HepG2 (cell line): ENCODE measurements around the gene METTL1. TPM values are rescaled to one million over a fixed set of nuclear protein-coding genes. Genes with fewer than 3 reads are reported as not detected.

ENCODE experiments used
- HDAC2 ChIP-seq: sonication (generic); formaldehyde crosslinking; IDR thresholded peaks from 2 replicates; pipeline ENCODE4 v1.4.0; 2020; ENCODE audit warnings: missing genetic modification reagents
- HHEX ChIP-seq: IDR thresholded peaks from 2 replicates; pipeline ENCODE4 v1.6.1; 2016; ENCODE audit warnings: control low read depth
- HIVEP1 ChIP-seq: sonication (generic); formaldehyde crosslinking; IDR thresholded peaks from 2 replicates; pipeline ENCODE4 v1.4.0; 2020; ENCODE audit warnings: mild to moderate bottlenecking, missing genetic modification reagents
- HNRNPL ChIP-seq: fragments of 200-400 bp; formaldehyde crosslinking; IDR thresholded peaks from 2 replicates; pipeline ENCODE4 v1.6.1; 2017; ENCODE audit warnings: mild to moderate bottlenecking, low read depth, low read length
- JUNB ChIP-seq: sonication (generic); formaldehyde crosslinking; IDR thresholded peaks from 2 replicates; pipeline ENCODE4 v1.8.0; 2022; ENCODE audit warnings: missing genetic modification reagents, mild to moderate bottlenecking, borderline replicate concordance
- MAF1 ChIP-seq: sonication (generic); formaldehyde crosslinking; IDR thresholded peaks from 2 replicates; pipeline ENCODE4 v1.5.0; 2020; ENCODE audit warnings: missing genetic modification reagents, borderline replicate concordance
- MEF2D ChIP-seq: sonication (generic); formaldehyde crosslinking; IDR thresholded peaks from 2 replicates; pipeline ENCODE4 v1.5.1; 2020; ENCODE audit warnings: mild to moderate bottlenecking, missing genetic modification reagents
- MEIS2 ChIP-seq: sonication (generic); formaldehyde crosslinking; IDR thresholded peaks from 2 replicates; pipeline ENCODE4 v1.9.0; 2021; ENCODE audit warnings: mild to moderate bottlenecking, missing genetic modification reagents
- MYNN ChIP-seq: sonication (generic); formaldehyde crosslinking; IDR thresholded peaks from 2 replicates; pipeline ENCODE4 v1.4.0; 2020; ENCODE audit warnings: mild to moderate bottlenecking, low read depth, missing genetic modification reagents
- POLR2AphosphoS2 ChIP-seq: IDR thresholded peaks from 2 replicates; pipeline ENCODE4 v1.6.1; 2011; ENCODE audit warnings: low read depth, low read length, improper control_type of control experiment
- SALL1 ChIP-seq: sonication (generic); formaldehyde crosslinking; IDR thresholded peaks from 2 replicates; pipeline ENCODE4 v1.8.0; 2022; ENCODE audit warnings: mild to moderate bottlenecking, missing genetic modification reagents
- SRF ChIP-seq: IDR thresholded peaks from 2 replicates; pipeline ENCODE4 v1.6.1; 2011; ENCODE audit warnings: mild to moderate bottlenecking, low read depth, low read length, moderate library complexity
- TCF7 ChIP-seq: sonication (generic); IDR thresholded peaks from 2 replicates; pipeline ENCODE4 v1.6.1; 2016; ENCODE audit warnings: antibody characterized with exemption, low read depth
- THAP11 ChIP-seq: IDR thresholded peaks from 2 replicates; pipeline ENCODE4 v1.6.1; 2016; ENCODE audit warnings: missing biosample characterization, missing genetic modification reagents
- TRIM24 ChIP-seq: sonication (generic); formaldehyde crosslinking; IDR thresholded peaks from 2 replicates; pipeline ENCODE4 v1.8.0; 2022; ENCODE audit warnings: mild to moderate bottlenecking, missing genetic modification reagents
- ZBTB3 ChIP-seq: sonication (generic); formaldehyde crosslinking; IDR thresholded peaks from 2 replicates; pipeline ENCODE4 v1.4.0; 2020; ENCODE audit warnings: low read depth, mild to moderate bottlenecking, moderate library complexity, missing genetic modification reagents, borderline replicate concordance
- ZNF260 ChIP-seq: sonication (generic); formaldehyde crosslinking; IDR thresholded peaks from 2 replicates; pipeline ENCODE4 v1.4.0; 2020; ENCODE audit warnings: missing genetic modification reagents, low read depth, mild to moderate bottlenecking, borderline replicate concordance
- ZNF329 ChIP-seq: sonication (generic); formaldehyde crosslinking; IDR thresholded peaks from 2 replicates; pipeline ENCODE4 v1.9.0; 2021; ENCODE audit warnings: low read depth, mild to moderate bottlenecking, missing genetic modification reagents
- ZNF337 ChIP-seq: sonication (generic); formaldehyde crosslinking; IDR thresholded peaks from 2 replicates; pipeline ENCODE4 v1.5.1; 2020; ENCODE audit warnings: missing genetic modification reagents, low read depth, mild to moderate bottlenecking, borderline replicate concordance
- ZNF33B ChIP-seq: sonication (generic); formaldehyde crosslinking; IDR thresholded peaks from 2 replicates; pipeline ENCODE4 v1.5.1; 2020; ENCODE audit warnings: mild to moderate bottlenecking, missing genetic modification reagents
- ZNF431 ChIP-seq: sonication (generic); formaldehyde crosslinking; IDR thresholded peaks from 2 replicates; pipeline ENCODE4 v1.9.0; 2022; ENCODE audit warnings: missing genetic modification reagents, low read depth, mild to moderate bottlenecking, borderline replicate concordance
- ZNF577 ChIP-seq: sonication (generic); formaldehyde crosslinking; IDR thresholded peaks from 2 replicates; pipeline ENCODE4 v1.4.0; 2020; ENCODE audit warnings: mild to moderate bottlenecking, low read depth, missing genetic modification reagents, borderline replicate concordance
- ZNF674 ChIP-seq: sonication (generic); formaldehyde crosslinking; IDR thresholded peaks from 2 replicates; pipeline ENCODE4 v1.5.0; 2020; ENCODE audit warnings: low read depth, mild to moderate bottlenecking, missing genetic modification reagents
- ZNF703 ChIP-seq: sonication (generic); formaldehyde crosslinking; IDR thresholded peaks from 2 replicates; pipeline ENCODE4 v1.5.1; 2020; ENCODE audit warnings: missing genetic modification reagents, mild to moderate bottlenecking, moderate library complexity, borderline replicate concordance
- polyA plus RNA-seq, 8 experiments: library from polyadenylated mRNA; depleted of rRNA in 3 of 8; stranded (reverse) in 7 of 8; unstranded in 1 of 8; fragments of >200 nt; fragmentation: Illumina TruSeq in 4 of 8; extraction: Trizol in 4 of 8; gene quantifications; 2 replicates each; pipeline versions ENCODE4 v1.2.1 to v1.2.3, GENCODE V29; 2011 to 2016; ENCODE audit warnings: low read depth in 4 of 8, missing spikeins in 1 of 8, mixed read lengths in 1 of 8; ENCODE audit not compliant: insufficient read depth in 1 of 8
- total RNA-seq, 5 experiments: library from RNA; depleted of rRNA; stranded (reverse); fragments of >200 nt; fragmentation: Illumina TruSeq; extraction: Trizol; gene quantifications; 2 replicates each; pipeline ENCODE4 v1.2.3, GENCODE V29; 2016; ENCODE audit warnings: low read depth in 1 of 5
- TF ChIP-seq, protein P1 (sequence below): sonication (generic); formaldehyde crosslinking; IDR thresholded peaks from 2 replicates; pipeline ENCODE4 v1.4.0; 2020; ENCODE audit warnings: mild to moderate bottlenecking, missing genetic modification reagents
- TF ChIP-seq, protein P2 (sequence below): sonication (generic); formaldehyde crosslinking; IDR thresholded peaks from 2 replicates; pipeline ENCODE4; 2020; ENCODE audit warnings: missing genetic modification reagents, mild to moderate bottlenecking, borderline replicate concordance

METTL1 gene
- total and polyA plus RNA-seq, 2 of the 13 experiments (the other 11 are each of a cell fraction or from before 2014, with no cell fraction given) = 34.7 to 36.9 TPM

DNA sequence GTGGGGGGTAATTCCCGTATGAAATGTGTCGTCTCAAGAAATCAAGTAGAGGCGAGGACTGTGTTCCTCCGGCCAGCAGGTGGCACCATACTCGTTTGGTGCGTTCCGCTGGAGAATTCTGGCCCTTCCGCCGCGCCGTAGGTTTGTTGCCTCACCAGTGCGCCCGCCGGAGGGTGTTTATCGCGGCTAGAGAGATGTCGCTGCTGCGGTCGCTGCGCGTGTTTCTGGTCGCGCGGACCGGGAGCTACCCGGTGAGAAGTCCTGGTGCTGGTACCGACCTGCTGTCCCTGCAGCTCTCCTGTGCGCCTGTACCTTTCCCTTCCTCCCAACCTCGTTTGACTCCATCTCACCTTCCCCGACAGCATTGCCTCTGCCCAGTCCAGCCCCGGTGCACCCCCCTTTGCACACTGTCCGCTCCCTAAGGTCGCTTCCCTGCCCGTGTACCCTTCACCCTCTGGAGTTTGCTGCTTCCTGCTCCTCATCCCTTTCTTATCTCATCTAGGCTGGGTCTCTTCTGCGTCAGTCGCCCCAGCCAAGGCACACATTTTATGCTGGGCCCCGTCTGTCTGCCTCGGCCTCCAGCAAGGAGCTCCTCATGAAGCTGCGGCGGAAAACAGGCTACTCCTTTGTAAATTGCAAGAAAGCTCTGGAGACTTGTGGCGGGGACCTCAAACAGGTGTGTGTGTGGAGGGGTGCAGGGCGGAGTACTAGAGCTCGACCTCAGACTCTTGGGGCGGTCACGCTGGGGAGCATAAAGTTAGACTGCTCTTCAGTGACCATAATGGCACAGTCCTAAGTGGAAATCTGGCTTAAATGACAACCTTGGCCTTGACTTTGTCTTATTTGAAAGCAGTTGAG, 10.9 kb upstream of the METTL1 start, which contains the start of gene TSFM (continued):
- no peak for TF ChIP-seq ZNF33B (CRISPR knock-in tag)
- no peak for TF ChIP-seq MYNN (CRISPR knock-in tag)
- TF ChIP-seq MEIS2 (CRISPR knock-in tag) = peak; percentile 55; the same call in 1 of the 2 replicates
- TF ChIP-seq HIVEP1 (CRISPR knock-in tag) = peak; percentile 86
- TF ChIP-seq JUNB (CRISPR knock-in tag) = no peak
- TF ChIP-seq POLR2AphosphoS2 = no peak
- no peak for TF ChIP-seq ZNF337 (CRISPR knock-in tag)
- no peak for TF ChIP-seq TRIM24 (CRISPR knock-in tag)
- no peak for TF ChIP-seq ZNF260
- no peak for TF ChIP-seq ZNF577 (CRISPR knock-in tag)
- TF ChIP-seq, protein P1, sequence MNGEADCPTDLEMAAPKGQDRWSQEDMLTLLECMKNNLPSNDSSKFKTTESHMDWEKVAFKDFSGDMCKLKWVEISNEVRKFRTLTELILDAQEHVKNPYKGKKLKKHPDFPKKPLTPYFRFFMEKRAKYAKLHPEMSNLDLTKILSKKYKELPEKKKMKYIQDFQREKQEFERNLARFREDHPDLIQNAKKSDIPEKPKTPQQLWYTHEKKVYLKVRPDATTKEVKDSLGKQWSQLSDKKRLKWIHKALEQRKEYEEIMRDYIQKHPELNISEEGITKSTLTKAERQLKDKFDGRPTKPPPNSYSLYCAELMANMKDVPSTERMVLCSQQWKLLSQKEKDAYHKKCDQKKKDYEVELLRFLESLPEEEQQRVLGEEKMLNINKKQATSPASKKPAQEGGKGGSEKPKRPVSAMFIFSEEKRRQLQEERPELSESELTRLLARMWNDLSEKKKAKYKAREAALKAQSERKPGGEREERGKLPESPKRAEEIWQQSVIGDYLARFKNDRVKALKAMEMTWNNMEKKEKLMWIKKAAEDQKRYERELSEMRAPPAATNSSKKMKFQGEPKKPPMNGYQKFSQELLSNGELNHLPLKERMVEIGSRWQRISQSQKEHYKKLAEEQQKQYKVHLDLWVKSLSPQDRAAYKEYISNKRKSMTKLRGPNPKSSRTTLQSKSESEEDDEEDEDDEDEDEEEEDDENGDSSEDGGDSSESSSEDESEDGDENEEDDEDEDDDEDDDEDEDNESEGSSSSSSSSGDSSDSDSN (CRISPR knock-in tag) = peak; percentile 68
- TF ChIP-seq HDAC2 (CRISPR knock-in tag) = peak; percentile 97
- TF ChIP-seq SRF = peak; percentile 11; the same call in 1 of the 2 replicates
- TF ChIP-seq HHEX = no peak
- TF ChIP-seq, protein P2, sequence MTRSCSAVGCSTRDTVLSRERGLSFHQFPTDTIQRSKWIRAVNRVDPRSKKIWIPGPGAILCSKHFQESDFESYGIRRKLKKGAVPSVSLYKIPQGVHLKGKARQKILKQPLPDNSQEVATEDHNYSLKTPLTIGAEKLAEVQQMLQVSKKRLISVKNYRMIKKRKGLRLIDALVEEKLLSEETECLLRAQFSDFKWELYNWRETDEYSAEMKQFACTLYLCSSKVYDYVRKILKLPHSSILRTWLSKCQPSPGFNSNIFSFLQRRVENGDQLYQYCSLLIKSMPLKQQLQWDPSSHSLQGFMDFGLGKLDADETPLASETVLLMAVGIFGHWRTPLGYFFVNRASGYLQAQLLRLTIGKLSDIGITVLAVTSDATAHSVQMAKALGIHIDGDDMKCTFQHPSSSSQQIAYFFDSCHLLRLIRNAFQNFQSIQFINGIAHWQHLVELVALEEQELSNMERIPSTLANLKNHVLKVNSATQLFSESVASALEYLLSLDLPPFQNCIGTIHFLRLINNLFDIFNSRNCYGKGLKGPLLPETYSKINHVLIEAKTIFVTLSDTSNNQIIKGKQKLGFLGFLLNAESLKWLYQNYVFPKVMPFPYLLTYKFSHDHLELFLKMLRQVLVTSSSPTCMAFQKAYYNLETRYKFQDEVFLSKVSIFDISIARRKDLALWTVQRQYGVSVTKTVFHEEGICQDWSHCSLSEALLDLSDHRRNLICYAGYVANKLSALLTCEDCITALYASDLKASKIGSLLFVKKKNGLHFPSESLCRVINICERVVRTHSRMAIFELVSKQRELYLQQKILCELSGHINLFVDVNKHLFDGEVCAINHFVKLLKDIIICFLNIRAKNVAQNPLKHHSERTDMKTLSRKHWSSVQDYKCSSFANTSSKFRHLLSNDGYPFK (CRISPR knock-in tag) = peak; percentile 86
- TF ChIP-seq MAF1 = peak; percentile 87; the same call in 1 of the 2 replicates
- peak; percentile 70; the same call in 1 of the 2 replicates for TF ChIP-seq MEF2D (CRISPR knock-in tag)
- peak; percentile 70; the same call in 1 of the 2 replicates for TF ChIP-seq ZNF431 (CRISPR knock-in tag)
- TF ChIP-seq ZNF674 (CRISPR knock-in tag) = no peak
- TF ChIP-seq ZBTB3 (CRISPR knock-in tag) = no peak
- no peak for TF ChIP-seq ZNF703
- TF ChIP-seq HNRNPL = no peak
- no peak; the same call in 1 of the 2 replicates for TF ChIP-seq ZNF329 (CRISPR knock-in tag)
- TF ChIP-seq TCF7 = no peak
- TF ChIP-seq SALL1 (CRISPR knock-in tag) = peak; percentile 88
- peak; percentile 95 for TF ChIP-seq THAP11
